Measurements from ENCODE around the gene MAT2A.

Gene MAT2A

GRCh38 chr2:85538507-85539360 is at the start of gene MAT2A:
MAT2A (plus strand) TSS chr2:85539168; CDS start chr2:85539288, 120 bp downstream.
- TF ChIP-seq FOXM1 (IDR thresholded peaks at IDR 0.05; ENCODE audit: borderline replicate concordance) (peak; percentile 47; the same call in 1 of the 2 replicates), L3MBTL2 (conservative IDR thresholded peaks at IDR 0.05) (peak; percentile 80), PKNOX1 (IDR thresholded peaks at IDR 0.05) (no peak), ELF4 (IDR thresholded peaks at IDR 0.05) (peak; percentile 85), NFRKB (IDR thresholded peaks at IDR 0.05) (peak; percentile 89), BHLHE40 (IDR thresholded peaks at IDR 0.05; ENCODE audit: borderline replicate concordance) (peak; percentile 80), LEF1 (IDR thresholded peaks at IDR 0.05; ENCODE audit: borderline replicate concordance) (peak; percentile 68; the same call in 1 of the 2 replicates), TARDBP (IDR thresholded peaks at IDR 0.05) (no peak; the same call in 1 of the 2 replicates), SUZ12 (IDR thresholded peaks at IDR 0.05) (no peak)
- DNase-seq (ENCODE audit: extremely low spot score) = peak; percentile 91
- ChIA-PET POLR2A (interaction anchor here (0.6 to 5.4 kb wide), 46 partner anchors 9 to 568 kb away, joined by 3 to 105 read pairs (median 4); partner anchors contain the start of genes C2orf68, GGCX, KCMF1 and RETSAT), CTCF (interaction anchor here (0.6 to 1.4 kb wide), 6 partner anchors 13 to 118 kb away, joined by 4 to 5 read pairs (median 4); no protein-coding TSS in a partner anchor)

DNA sequence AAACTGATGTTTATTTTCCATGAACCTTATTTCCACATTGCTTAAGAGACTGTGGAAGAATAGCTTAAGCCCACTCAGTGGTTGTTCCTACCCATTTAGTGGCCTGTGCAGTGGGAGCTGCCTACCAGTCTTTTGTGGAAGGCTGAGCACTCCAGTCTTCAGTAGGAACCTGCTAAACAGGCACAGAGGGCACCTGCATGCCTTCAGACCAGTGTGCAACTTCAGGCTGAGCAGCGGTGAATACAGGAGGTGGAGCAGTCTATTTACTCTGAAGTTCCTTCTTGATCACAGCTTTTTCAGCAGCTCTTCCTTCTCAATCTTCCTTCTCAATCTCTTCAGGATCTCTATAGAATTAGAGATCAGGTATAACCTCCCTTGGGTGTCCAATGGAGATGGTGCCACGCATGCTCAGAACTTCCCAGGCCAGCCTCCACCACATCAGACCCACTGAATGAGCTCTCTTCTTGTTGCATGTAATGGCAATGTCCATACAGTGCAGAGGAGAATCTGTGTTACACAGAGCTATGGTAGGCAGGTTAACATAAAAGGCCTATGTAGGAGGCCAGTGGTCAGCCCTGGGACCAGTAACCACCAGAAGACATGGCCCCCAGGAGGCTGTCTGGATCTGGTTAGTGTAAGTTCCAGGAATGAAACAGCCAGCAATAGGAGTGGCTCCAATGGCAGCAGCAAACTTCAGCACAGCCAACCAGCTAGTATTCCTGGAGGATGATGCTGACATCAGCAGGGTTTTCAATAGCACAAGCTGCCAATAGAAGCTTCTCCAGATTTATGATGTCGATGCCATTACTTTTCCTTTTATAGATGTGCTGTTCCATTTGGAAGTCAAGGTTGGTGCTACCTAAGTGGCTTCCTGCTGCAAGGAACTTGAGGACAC is 47.9 kb upstream of the MAT2A start:
- TF ChIP-seq FOXK2 (IDR thresholded peaks at IDR 0.05) = no peak
- TF ChIP-seq PKNOX1 (IDR thresholded peaks at IDR 0.05) = no peak
- no peak for TF ChIP-seq ARNT (IDR thresholded peaks at IDR 0.05)
- TF ChIP-seq SP1 (IDR thresholded peaks at IDR 0.05) = no peak
- TF ChIP-seq FOXM1 (IDR thresholded peaks at IDR 0.05; ENCODE audit: borderline replicate concordance) = no peak
- TF ChIP-seq BHLHE40 (IDR thresholded peaks at IDR 0.05; ENCODE audit: borderline replicate concordance) = no peak
- TF ChIP-seq L3MBTL2 (conservative IDR thresholded peaks at IDR 0.05) = no peak
- no peak for TF ChIP-seq NFRKB (IDR thresholded peaks at IDR 0.05)
- no peak for TF ChIP-seq FOXA1 (IDR thresholded peaks at IDR 0.05)
- TF ChIP-seq ELF4 (IDR thresholded peaks at IDR 0.05) = no peak
- TF ChIP-seq HDGF (IDR thresholded peaks at IDR 0.05; ENCODE audit: borderline replicate concordance) = no peak
- TF ChIP-seq ZNF384 (IDR thresholded peaks at IDR 0.05) = no peak
- no peak for TF ChIP-seq TARDBP (IDR thresholded peaks at IDR 0.05)
- TF ChIP-seq LEF1 (IDR thresholded peaks at IDR 0.05; ENCODE audit: borderline replicate concordance) = no peak
- no peak for TF ChIP-seq SUZ12 (IDR thresholded peaks at IDR 0.05)
- no peak for TF ChIP-seq CTBP1 (IDR thresholded peaks at IDR 0.05; ENCODE audit: borderline replicate concordance)
- POLR2A ChIA-PET = interaction anchor here (1.2 to 1.9 kb wide), 2 partner anchors 48 to 55 kb away, joined by 3 to 7 read pairs; partner anchors contain the start of gene MAT2A
- DNase-seq (ENCODE audit: extremely low spot score) = no peak
- CTCF ChIA-PET = no interaction called here

DNA sequence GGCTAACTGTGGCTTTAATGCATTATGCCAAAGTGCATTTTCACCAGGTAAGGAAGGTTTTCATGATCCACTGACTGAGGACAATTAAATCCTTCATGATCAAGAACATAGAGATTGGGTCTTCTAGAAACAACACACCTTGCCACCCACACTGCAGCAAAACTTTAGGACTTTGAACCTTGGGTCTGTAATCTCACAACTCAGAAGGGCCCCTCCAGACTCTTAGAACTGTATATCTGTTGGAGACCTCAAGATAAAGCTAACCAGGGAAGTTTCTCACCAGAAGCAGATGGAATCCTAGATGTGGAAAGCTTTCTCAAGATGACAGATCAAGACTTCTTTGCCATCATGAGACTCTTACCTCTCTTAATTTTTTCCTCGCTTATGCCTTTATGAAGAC is 42.5 kb upstream of the MAT2A start:
- TF ChIP-seq ZNF384 (IDR thresholded peaks at IDR 0.05) (no peak), L3MBTL2 (conservative IDR thresholded peaks at IDR 0.05) (no peak), FOXA1 (IDR thresholded peaks at IDR 0.05) (no peak), NFRKB (IDR thresholded peaks at IDR 0.05) (no peak), ARNT (IDR thresholded peaks at IDR 0.05) (no peak), LEF1 (IDR thresholded peaks at IDR 0.05; ENCODE audit: borderline replicate concordance) (no peak), TARDBP (IDR thresholded peaks at IDR 0.05) (no peak), HDGF (IDR thresholded peaks at IDR 0.05; ENCODE audit: borderline replicate concordance) (no peak), FOXK2 (IDR thresholded peaks at IDR 0.05) (no peak), CTBP1 (IDR thresholded peaks at IDR 0.05; ENCODE audit: borderline replicate concordance) (no peak), ELF4 (IDR thresholded peaks at IDR 0.05) (no peak), SUZ12 (IDR thresholded peaks at IDR 0.05) (no peak)
- POLR2A ChIA-PET = no interaction called here
- CTCF ChIA-PET = no interaction called here
- no peak for DNase-seq (ENCODE audit: extremely low spot score)

GRCh38 chr2:85497944-85498630 is 40.9 kb upstream of the MAT2A start:
- CTCF ChIA-PET = no interaction called here
- POLR2A ChIA-PET = no interaction called here
- TF ChIP-seq LEF1 (IDR thresholded peaks at IDR 0.05; ENCODE audit: borderline replicate concordance) (no peak), FOXM1 (IDR thresholded peaks at IDR 0.05; ENCODE audit: borderline replicate concordance) (no peak), L3MBTL2 (conservative IDR thresholded peaks at IDR 0.05) (no peak), BHLHE40 (IDR thresholded peaks at IDR 0.05; ENCODE audit: borderline replicate concordance) (no peak), SUZ12 (IDR thresholded peaks at IDR 0.05) (no peak), FOXK2 (IDR thresholded peaks at IDR 0.05) (no peak), NFRKB (IDR thresholded peaks at IDR 0.05) (no peak), HDGF (IDR thresholded peaks at IDR 0.05; ENCODE audit: borderline replicate concordance) (no peak), SP1 (IDR thresholded peaks at IDR 0.05) (no peak), ELF4 (IDR thresholded peaks at IDR 0.05) (no peak), PKNOX1 (IDR thresholded peaks at IDR 0.05) (no peak), CTBP1 (IDR thresholded peaks at IDR 0.05; ENCODE audit: borderline replicate concordance) (no peak), ZNF384 (IDR thresholded peaks at IDR 0.05) (no peak), ARNT (IDR thresholded peaks at IDR 0.05) (no peak), FOXA1 (IDR thresholded peaks at IDR 0.05) (no peak), TARDBP (IDR thresholded peaks at IDR 0.05) (no peak)
- DNase-seq (ENCODE audit: extremely low spot score) = no peak
